GDM1 (cell line): ENCODE data around the gene IFT122.

Experiments used
- DNase-seq: peaks from one replicate; lab custom pipeline; 2025; lab: John Stamatoyannopoulos, UW

Gene IFT122

GRCh38 chr3:129441215-129441614 is 1.2 kb downstream of the IFT122 start:
- no peak for DNase-seq

- DNase-seq, result no peak
Measured at GRCh38 chr3:129441782-129442181, 1.8 kb downstream of the IFT122 start.

- DNase-seq, result no peak
Measured at GRCh38 chr3:129442486-129442885, 2.5 kb downstream of the IFT122 start.

GRCh38 chr3:129442947-129443346 is 2.9 kb downstream of the IFT122 start:
- no peak for DNase-seq

GRCh38 chr3:129445471-129445870 is 5.4 kb downstream of the IFT122 start:
- no peak for DNase-seq

GRCh38 chr3:129446926-129447325 is 6.9 kb downstream of the IFT122 start:
- DNase-seq, result no peak

- no peak for DNase-seq
Measured at GRCh38 chr3:129448186-129448895, 8.3 kb downstream of the IFT122 start.

- DNase-seq, result no peak
Measured at GRCh38 chr3:129449279-129450115, 9.5 kb downstream of the IFT122 start.

GRCh38 chr3:129453732-129454131 is 13.7 kb downstream of the IFT122 start:
- DNase-seq, result no peak

- no peak for DNase-seq
Measured at GRCh38 chr3:129460155-129460554, 20.1 kb downstream of the IFT122 start.

- DNase-seq, result no peak
Measured at GRCh38 chr3:129460572-129460971, 20.5 kb downstream of the IFT122 start.

- no peak for DNase-seq
Measured at GRCh38 chr3:129461022-129461421, 21.0 kb downstream of the IFT122 start.

- DNase-seq, result no peak
Measured at GRCh38 chr3:129461461-129462146, 21.6 kb downstream of the IFT122 start.

- no peak for DNase-seq
Measured at GRCh38 chr3:129462361-129462968, 22.4 kb downstream of the IFT122 start.

GRCh38 chr3:129463094-129463493 is 23.1 kb downstream of the IFT122 start:
- no peak for DNase-seq

GRCh38 chr3:129463716-129464115 is 23.7 kb downstream of the IFT122 start:
- no peak for DNase-seq

GRCh38 chr3:129467932-129468331 is 27.9 kb downstream of the IFT122 start:
- no peak for DNase-seq

- no peak for DNase-seq
Measured at GRCh38 chr3:129469026-129469425, 29.0 kb downstream of the IFT122 start.

- DNase-seq, result no peak
Measured at GRCh38 chr3:129470861-129471260, 30.8 kb downstream of the IFT122 start.

- DNase-seq, result no peak
Measured at GRCh38 chr3:129473067-129473768, 33.2 kb downstream of the IFT122 start.

- DNase-seq, result no peak
Measured at GRCh38 chr3:129473769-129474152, 33.7 kb downstream of the IFT122 start.
